H1 (cell line): ENCODE data around the gene LONP2. TPM values are rescaled to one million over a fixed set of nuclear protein-coding genes. Genes with fewer than 3 reads are reported as not detected.

Experiments used
- CHD2 ChIP-seq: IDR thresholded peaks from 2 replicates; pipeline ENCODE4 v1.6.1; 2012; ENCODE audit warnings: low read length, improper control_type of control experiment
- CREB1 ChIP-seq: IDR thresholded peaks from 2 replicates; pipeline ENCODE4 v1.6.1; 2012; ENCODE audit warnings: inconsistent platforms
- E2F6 ChIP-seq: IDR thresholded peaks from 2 replicates; pipeline ENCODE4 v1.6.1; 2012; ENCODE audit warnings: inconsistent platforms
- GTF2F1 ChIP-seq: IDR thresholded peaks from 2 replicates; pipeline ENCODE4 v1.6.1; 2012; ENCODE audit warnings: low read depth, low read length, improper control_type of control experiment, borderline replicate concordance
- NANOG ChIP-seq: IDR thresholded peaks from 2 replicates; pipeline ENCODE4 v1.6.1; 2011; ENCODE audit warnings: low read length, low read depth, mild to moderate bottlenecking, inconsistent platforms; ENCODE audit not compliant: insufficient read depth, poor library complexity, severe bottlenecking
- RAD21 ChIP-seq, 2 experiments: IDR thresholded peaks in 1 of 2; conservative IDR thresholded peaks in 1 of 2; 2 replicates each; pipeline ENCODE4 v1.6.1; 2011; ENCODE audit warnings: low read depth in 2 of 2, low read length in 2 of 2, improper control_type of control experiment in 1 of 2, inconsistent platforms in 1 of 2, mild to moderate bottlenecking in 1 of 2, moderate library complexity in 1 of 2
- RFX5 ChIP-seq: IDR thresholded peaks from 2 replicates; pipeline ENCODE4 v1.6.1; 2011; ENCODE audit warnings: low read depth, low read length, improper control_type of control experiment, borderline replicate concordance
- SP1 ChIP-seq: IDR thresholded peaks from 2 replicates; pipeline ENCODE4 v1.6.1; 2011; ENCODE audit warnings: low read depth, low read length
- SRF ChIP-seq: IDR thresholded peaks from 2 replicates; pipeline ENCODE4 v1.6.1; 2011; ENCODE audit warnings: mild to moderate bottlenecking, low read depth, low read length, moderate library complexity
- polyA plus RNA-seq, 7 experiments: library from polyadenylated mRNA; depleted of rRNA in 3 of 7; stranded (reverse) in 5 of 7; unstranded in 2 of 7; fragments of >200 nt in 5 of 7; fragments of 200-250 nt in 2 of 7; gene quantifications; 1 replicate in 5 of 7; 2 replicates in 1 of 7; 4 replicates in 1 of 7; pipeline versions ENCODE4 v1.2.1 to v1.2.3, GENCODE V29; 2011 to 2013; ENCODE audit warnings: missing spikeins in 2 of 7, mixed read lengths in 2 of 7
- total RNA-seq: library from RNA; stranded (reverse); fragmentation: NEBNext Ultra II Directional; extraction: Animal tissue kit (Norgen Biotek cat#: 25700); gene quantifications from 2 replicates; pipeline ENCODE4 v1.2.1, GENCODE V29; 2021

Gene LONP2
- total and polyA plus RNA-seq, 2 of the 8 experiments (the other 6 are each of a cell fraction or from before 2014, with no cell fraction given), result 8.1 to 23.1 TPM

- TF ChIP-seq NANOG, result no peak
- no peak for TF ChIP-seq SP1
- no peak for TF ChIP-seq CHD2
- TF ChIP-seq RFX5, result no peak
- no peak for TF ChIP-seq GTF2F1
- no peak for TF ChIP-seq CREB1
- no peak for TF ChIP-seq E2F6
- TF ChIP-seq SRF, result no peak
- no peak for TF ChIP-seq RAD21 (IDR thresholded peaks at IDR 0.05 in 1 of 2, conservative IDR thresholded peaks at IDR 0.05 in 1 of 2; ENCODE audit: low read depth in 2 of 2, low read length in 2 of 2)
These were observed 51.6 kb downstream of the LONP2 start (continued) for GRCh38 chr16:48295488-48296281.
